ENCODE measurements around the gene KCNK13. TPM values are rescaled to one million over a fixed set of nuclear protein-coding genes. Genes with fewer than 3 reads are reported as not detected.

Gene KCNK13
- total RNA-seq, 1 experiment from 2014 or later: 0.17 TPM

DNA sequence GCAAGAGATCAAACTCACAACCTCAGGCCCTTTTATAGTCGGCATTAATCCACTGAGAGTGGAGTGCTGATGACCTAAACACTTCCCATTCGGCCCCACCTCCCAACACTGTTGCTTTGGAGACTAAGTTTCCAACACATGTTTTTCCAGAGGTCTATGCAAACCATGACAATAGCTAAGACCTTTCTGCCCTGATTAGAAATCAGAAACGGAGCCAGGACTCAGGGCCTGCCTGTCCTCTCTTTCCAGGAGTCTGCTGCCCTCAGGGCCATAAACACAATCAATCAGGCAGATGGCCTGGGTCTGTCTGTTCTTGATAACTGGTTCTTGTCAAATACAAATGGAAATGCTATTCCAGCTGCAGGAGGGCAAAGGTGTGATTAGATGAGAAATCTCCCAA lies 97.4 kb downstream of the KCNK13 start:
- no peak overlapping the region for H3K27ac Mint-ChIP-seq
- peaks cover 16% of the 10 kb centered on the region for H3K27me3 Mint-ChIP-seq (ENCODE audit: low read depth)
- no peak for ATAC-seq
- ChIA-PET CTCF (no interaction called here), POLR2A (no interaction called here)
- H3K36me3 Mint-ChIP-seq: peaks cover 3% of the 10 kb centered on the region; the same call in 1 of the 2 replicates
- peaks cover 8% of the 10 kb centered on the region for H3K9me3 Mint-ChIP-seq
- no peak for DNase-seq (ENCODE audit: low spot score)
- no peak for TF ChIP-seq ZNF219 (CRISPR knock-in tag; IDR thresholded peaks at IDR 0.05; ENCODE audit: borderline replicate concordance)
- no peak for TF ChIP-seq KAT7 (CRISPR knock-in tag; IDR thresholded peaks at IDR 0.05; ENCODE audit: borderline replicate concordance)
- TF ChIP-seq ARID4B (CRISPR knock-in tag; IDR thresholded peaks at IDR 0.05; ENCODE audit: borderline replicate concordance): no peak
- TF ChIP-seq ZSCAN18 (CRISPR knock-in tag; IDR thresholded peaks at IDR 0.05): no peak
- TF ChIP-seq, protein P1, sequence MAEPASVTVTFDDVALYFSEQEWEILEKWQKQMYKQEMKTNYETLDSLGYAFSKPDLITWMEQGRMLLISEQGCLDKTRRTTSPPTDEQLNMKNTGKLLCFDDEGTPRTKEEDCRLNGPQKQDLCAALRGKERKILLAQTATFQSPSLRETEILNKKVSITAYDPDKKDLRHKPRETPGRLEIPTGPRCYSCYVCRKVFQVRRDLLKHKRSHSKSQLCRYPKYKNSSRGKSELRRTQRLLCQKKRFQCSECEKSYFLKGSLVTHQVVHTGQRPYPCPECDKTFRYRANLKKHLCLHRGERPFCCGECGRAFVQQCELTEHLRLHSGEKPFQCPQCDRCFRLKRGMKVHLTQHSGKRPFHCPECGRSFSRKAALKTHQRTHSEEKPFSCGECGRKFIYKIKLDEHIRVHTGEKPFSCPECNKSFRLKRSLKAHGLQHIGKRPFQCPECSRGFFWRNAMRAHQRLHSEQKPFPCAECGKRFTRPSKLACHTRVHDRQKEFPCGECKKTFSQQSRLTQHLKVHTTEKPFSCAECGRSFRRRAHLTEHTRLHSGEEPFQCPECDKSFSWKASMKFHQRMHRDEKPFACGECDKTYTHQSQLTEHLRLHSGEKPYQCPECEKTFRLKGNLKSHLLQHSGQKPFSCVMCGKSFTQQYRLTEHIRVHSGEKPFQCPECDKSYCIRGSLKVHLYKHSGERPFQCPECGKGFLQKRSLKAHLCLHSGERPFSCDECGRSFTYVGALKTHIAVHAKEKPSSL (CRISPR knock-in tag; conservative IDR thresholded peaks at IDR 0.05): no peak
- no peak for TF ChIP-seq ELF4 (CRISPR knock-in tag; IDR thresholded peaks at IDR 0.05; ENCODE audit: low read depth)
- no peak for TF ChIP-seq ZNF423 (CRISPR knock-in tag; IDR thresholded peaks at IDR 0.05)
- TF ChIP-seq OVOL2 (CRISPR knock-in tag; IDR thresholded peaks at IDR 0.05; ENCODE audit: borderline replicate concordance): no peak
- TF ChIP-seq ZNF416 (CRISPR knock-in tag; IDR thresholded peaks at IDR 0.05): no peak
- no peak for TF ChIP-seq TEAD1 (CRISPR knock-in tag; IDR thresholded peaks at IDR 0.05)
- no peak for TF ChIP-seq FOXP1 (CRISPR knock-in tag; IDR thresholded peaks at IDR 0.05; ENCODE audit: borderline replicate concordance)
- TF ChIP-seq JAZF1 (CRISPR knock-in tag; IDR thresholded peaks at IDR 0.05): no peak
- TF ChIP-seq, protein P2, sequence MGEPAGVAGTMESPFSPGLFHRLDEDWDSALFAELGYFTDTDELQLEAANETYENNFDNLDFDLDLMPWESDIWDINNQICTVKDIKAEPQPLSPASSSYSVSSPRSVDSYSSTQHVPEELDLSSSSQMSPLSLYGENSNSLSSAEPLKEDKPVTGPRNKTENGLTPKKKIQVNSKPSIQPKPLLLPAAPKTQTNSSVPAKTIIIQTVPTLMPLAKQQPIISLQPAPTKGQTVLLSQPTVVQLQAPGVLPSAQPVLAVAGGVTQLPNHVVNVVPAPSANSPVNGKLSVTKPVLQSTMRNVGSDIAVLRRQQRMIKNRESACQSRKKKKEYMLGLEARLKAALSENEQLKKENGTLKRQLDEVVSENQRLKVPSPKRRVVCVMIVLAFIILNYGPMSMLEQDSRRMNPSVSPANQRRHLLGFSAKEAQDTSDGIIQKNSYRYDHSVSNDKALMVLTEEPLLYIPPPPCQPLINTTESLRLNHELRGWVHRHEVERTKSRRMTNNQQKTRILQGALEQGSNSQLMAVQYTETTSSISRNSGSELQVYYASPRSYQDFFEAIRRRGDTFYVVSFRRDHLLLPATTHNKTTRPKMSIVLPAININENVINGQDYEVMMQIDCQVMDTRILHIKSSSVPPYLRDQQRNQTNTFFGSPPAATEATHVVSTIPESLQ (CRISPR knock-in tag; IDR thresholded peaks at IDR 0.05): no peak
- TF ChIP-seq, protein P3, sequence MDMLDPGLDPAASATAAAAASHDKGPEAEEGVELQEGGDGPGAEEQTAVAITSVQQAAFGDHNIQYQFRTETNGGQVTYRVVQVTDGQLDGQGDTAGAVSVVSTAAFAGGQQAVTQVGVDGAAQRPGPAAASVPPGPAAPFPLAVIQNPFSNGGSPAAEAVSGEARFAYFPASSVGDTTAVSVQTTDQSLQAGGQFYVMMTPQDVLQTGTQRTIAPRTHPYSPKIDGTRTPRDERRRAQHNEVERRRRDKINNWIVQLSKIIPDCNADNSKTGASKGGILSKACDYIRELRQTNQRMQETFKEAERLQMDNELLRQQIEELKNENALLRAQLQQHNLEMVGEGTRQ (CRISPR knock-in tag; IDR thresholded peaks at IDR 0.05): no peak
- no peak for TF ChIP-seq NR1H2 (CRISPR knock-in tag; IDR thresholded peaks at IDR 0.05)
- no peak for TF ChIP-seq ZNF281 (CRISPR knock-in tag; IDR thresholded peaks at IDR 0.05)
- no peak for TF ChIP-seq PREB (CRISPR knock-in tag; IDR thresholded peaks at IDR 0.05; ENCODE audit: borderline replicate concordance)
- peaks cover 5% of the 10 kb centered on the region for H3K4me1 Mint-ChIP-seq
- no peak overlapping the region for H3K4me3 Mint-ChIP-seq
